T-helper 1 cell treated with Interleukin-12 subunit alpha and Interleukin-12 subunit beta and Interleukin-4 antibody, amounts not matched to agents 30 μg/mL and 1 μg/mL, for 36 hours (primary cell): ENCODE measurements around the gene ANKRD11.
A peak's percentile ranks its signal among the peaks of the same experiment; 100 is the strongest.

ENCODE experiments used
- H3K27ac Mint-ChIP-seq: one replicate; pipeline ENCODE4 v1.8.0; 2021; ENCODE audit warnings: mild to moderate bottlenecking, mixed read lengths
- H3K27me3 Mint-ChIP-seq: one replicate; pipeline ENCODE4 v1.8.0; 2021; ENCODE audit warnings: low read depth, mixed read lengths
- H3K36me3 Mint-ChIP-seq: one replicate; pipeline ENCODE4 v1.8.0; 2021; ENCODE audit warnings: low read depth, mixed read lengths
- H3K4me1 Mint-ChIP-seq: one replicate; pipeline ENCODE4 v1.8.0; 2021; ENCODE audit warnings: low read depth, mixed read lengths
- H3K4me3 Mint-ChIP-seq: one replicate; pipeline ENCODE4 v1.8.0; 2021; ENCODE audit warnings: mild to moderate bottlenecking, moderate library complexity, mixed read lengths
- H3K9me3 Mint-ChIP-seq: one replicate; pipeline ENCODE4 v1.8.0; 2021; ENCODE audit warnings: mixed read lengths

The ANKRD11 gene

DNA sequence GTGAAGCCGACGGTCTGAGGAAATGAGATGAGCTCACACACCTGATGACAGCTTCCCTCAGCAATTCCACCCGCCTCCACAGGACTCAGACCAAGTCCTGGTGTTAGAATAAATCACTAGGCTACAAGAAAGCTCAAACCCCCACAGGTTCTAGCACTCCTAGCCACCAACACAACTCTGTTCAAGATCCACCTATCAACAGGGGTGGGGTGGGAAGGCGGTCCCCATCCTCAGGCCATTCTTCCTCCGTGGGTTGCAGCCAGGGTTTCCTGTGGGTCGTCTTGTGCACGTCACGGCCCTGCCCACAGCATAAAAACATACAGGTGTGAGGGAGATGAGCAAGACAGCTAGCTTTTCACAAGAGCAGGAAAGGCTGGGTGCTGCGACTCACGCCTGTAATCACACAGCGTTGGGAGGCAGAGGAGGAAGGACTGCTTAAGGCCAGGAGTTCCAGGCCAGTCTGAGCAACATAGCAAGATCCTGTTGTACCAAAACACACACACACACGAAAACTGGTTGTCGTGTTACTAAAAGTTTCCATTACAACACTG lies 81.1 kb downstream of the ANKRD11 start:
- Mint-ChIP-seq H3K27me3 (no peaks in the 10 kb centered on the region), H3K4me3 (peak overlapping the region; percentile 49), H3K4me1 (peaks cover 65% of the 10 kb centered on the region), H3K36me3 (peaks cover 1% of the 10 kb centered on the region), H3K9me3 (no peaks in the 10 kb centered on the region), H3K27ac (peak overlapping the region; percentile 82)

DNA sequence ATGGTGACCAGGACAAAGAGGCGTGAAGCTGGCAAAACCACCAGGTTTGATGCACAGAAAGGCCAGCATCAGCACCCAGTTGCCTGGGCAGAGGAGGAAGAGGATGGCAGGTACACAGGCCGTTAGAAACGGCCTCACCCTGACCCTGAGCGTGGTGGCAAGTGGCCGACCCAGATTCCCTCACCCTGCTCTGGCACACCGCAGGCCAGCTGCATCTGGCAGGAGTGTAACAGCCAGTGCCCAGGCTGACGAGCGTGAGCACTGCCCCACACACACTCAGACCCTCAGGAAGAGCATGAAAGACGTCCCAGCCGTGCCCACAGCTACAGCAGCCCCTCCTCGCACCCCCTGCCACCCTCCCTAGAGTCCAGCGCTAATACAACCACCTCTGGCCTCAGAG lies 82.0 kb downstream of the ANKRD11 start:
- Mint-ChIP-seq H3K27me3 (no peaks in the 10 kb centered on the region), H3K27ac (peak overlapping the region; percentile 82), H3K9me3 (no peaks in the 10 kb centered on the region), H3K36me3 (peaks cover 1% of the 10 kb centered on the region), H3K4me3 (peak overlapping the region; percentile 50), H3K4me1 (peaks cover 72% of the 10 kb centered on the region)

DNA sequence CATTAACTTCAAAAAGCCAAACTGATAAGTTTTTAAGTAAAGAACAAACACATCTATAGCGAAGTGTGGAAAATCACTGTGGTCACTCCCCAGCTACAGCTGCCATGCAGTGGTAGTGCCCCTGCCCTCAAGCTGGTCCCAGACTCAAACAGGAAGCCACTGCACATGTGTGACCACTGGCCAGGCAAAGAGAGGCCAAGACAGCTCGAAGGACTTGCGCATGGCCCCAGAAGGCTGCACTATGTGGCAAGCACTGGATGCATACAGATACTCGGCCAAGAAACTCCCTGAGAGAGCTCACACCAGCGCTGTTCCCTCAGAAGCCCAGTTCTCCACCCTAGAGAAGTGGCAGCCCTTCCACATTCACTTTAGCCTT lies 82.4 kb downstream of the ANKRD11 start:
- Mint-ChIP-seq H3K4me1 (peaks cover 76% of the 10 kb centered on the region), H3K27ac (peak overlapping the region; percentile 66), H3K27me3 (no peaks in the 10 kb centered on the region), H3K4me3 (peak overlapping the region; percentile 50), H3K9me3 (no peaks in the 10 kb centered on the region), H3K36me3 (peaks cover 1% of the 10 kb centered on the region)

DNA sequence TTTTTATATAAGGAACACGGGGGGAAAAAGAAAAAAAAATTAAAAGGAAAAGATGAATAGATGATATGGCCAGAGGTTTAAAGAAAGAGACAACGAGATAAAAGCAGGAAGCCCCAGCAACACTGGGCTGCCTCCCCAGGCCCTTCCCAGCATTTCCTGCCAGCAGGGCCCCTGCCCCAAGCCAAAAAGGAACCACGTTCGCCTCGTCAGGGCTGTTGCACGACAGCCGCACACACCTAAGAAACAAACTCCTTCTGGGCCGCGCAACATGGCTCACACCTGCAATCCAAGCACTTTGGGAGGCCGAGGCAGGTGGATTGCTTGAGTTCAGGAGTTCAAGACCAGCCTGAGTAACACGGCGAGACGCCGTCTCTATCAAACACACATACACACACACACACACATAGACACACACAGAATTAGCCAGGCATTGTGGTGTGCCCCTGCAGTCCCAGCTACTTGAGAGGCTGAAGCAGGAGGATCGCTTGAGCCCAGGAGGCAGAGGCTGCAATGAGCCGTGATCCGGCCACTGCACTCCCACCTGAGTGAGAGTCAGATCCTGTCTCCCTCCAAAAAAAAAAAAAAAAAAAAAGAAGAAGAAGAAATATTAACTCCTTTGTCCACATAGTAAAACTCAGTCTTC lies 83.0 kb downstream of the ANKRD11 start:
- H3K9me3 Mint-ChIP-seq: no peaks in the 10 kb centered on the region
- H3K4me3 Mint-ChIP-seq: peak overlapping the region; percentile 50
- peaks cover 74% of the 10 kb centered on the region for H3K4me1 Mint-ChIP-seq
- H3K27ac Mint-ChIP-seq: peak overlapping the region; percentile 66
- H3K27me3 Mint-ChIP-seq: no peaks in the 10 kb centered on the region
- H3K36me3 Mint-ChIP-seq: peaks cover 1% of the 10 kb centered on the region

DNA sequence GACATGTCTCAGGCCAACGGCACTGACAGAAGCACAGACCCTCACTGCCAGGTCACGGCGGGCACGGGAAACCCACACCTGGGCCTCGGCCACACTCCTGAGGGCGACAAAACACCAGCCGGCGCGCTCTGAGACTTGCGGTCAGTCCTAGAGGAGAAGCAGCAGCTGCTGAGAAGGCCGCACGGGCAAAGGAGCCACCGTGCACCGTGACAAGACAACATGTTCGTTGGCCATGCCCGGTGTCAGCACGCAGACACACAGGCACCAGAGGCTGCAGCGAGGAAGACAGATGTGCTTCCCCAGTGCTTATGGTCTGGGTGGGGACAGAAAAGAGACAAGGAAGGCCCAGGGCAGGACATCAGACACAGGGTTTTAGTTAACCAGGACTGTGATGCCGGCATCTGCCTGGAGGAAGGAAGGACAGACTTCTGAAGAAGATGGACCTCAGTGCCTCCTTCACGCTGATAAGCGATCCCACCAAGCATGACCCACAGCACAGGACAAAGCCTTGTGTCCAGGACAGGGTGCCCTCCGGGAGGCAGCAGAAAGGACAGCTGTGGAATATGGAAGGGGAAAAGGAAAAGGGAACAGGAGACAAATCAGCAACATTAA lies 84.0 kb downstream of the ANKRD11 start:
- Mint-ChIP-seq H3K4me1 (peaks cover 75% of the 10 kb centered on the region), H3K36me3 (peaks cover 3% of the 10 kb centered on the region), H3K4me3 (peak overlapping the region; percentile 21), H3K27ac (peak overlapping the region; percentile 71), H3K9me3 (no peaks in the 10 kb centered on the region), H3K27me3 (no peaks in the 10 kb centered on the region)

DNA sequence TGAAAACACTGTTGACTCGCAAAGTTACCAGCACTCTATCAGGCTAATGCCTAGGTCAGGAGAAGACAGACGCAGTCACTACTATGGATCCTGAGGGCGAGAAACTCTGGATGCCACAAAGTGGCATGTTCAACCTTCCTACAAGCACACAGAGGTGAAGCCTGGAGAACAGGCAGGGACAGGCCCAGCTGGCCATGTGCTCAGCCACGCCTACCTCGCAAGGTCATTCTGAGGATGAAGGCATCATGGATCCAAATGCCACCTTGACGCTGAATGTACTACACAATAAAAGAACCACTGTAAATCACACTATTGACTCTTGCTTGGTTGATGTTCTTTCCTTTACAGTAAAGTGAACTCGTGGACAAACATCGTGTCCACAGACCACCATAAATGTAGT lies 85.8 kb downstream of the ANKRD11 start:
- no peak overlapping the region for H3K4me3 Mint-ChIP-seq
- no peaks in the 10 kb centered on the region for H3K9me3 Mint-ChIP-seq
- peaks cover 3% of the 10 kb centered on the region for H3K36me3 Mint-ChIP-seq
- peaks cover 61% of the 10 kb centered on the region for H3K4me1 Mint-ChIP-seq
- H3K27me3 Mint-ChIP-seq: no peaks in the 10 kb centered on the region
- H3K27ac Mint-ChIP-seq: peak overlapping the region; percentile 39

DNA sequence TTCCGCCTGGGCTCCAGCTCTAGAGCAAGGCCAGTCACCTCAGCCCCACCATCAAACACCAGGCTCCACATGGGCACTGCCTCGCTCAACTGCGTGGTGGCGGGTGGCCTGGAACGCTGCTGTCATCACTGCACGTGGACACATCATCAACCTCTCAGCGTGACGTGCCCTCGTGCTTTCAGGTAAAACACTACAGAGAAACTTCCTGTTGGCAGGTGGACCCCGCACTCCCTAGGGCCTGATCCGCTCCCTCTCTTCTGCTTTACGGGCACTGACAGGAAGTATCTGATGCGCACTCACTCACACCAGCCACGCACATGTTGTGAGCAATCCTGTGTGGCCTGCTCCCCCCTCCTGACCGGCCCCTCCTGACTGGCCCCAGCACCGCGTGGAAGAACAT lies 87.4 kb downstream of the ANKRD11 start:
- Mint-ChIP-seq H3K27ac (peak overlapping the region; percentile 46), H3K9me3 (no peaks in the 10 kb centered on the region), H3K27me3 (no peaks in the 10 kb centered on the region), H3K4me3 (no peak overlapping the region), H3K36me3 (peaks cover 9% of the 10 kb centered on the region), H3K4me1 (peaks cover 58% of the 10 kb centered on the region)

DNA sequence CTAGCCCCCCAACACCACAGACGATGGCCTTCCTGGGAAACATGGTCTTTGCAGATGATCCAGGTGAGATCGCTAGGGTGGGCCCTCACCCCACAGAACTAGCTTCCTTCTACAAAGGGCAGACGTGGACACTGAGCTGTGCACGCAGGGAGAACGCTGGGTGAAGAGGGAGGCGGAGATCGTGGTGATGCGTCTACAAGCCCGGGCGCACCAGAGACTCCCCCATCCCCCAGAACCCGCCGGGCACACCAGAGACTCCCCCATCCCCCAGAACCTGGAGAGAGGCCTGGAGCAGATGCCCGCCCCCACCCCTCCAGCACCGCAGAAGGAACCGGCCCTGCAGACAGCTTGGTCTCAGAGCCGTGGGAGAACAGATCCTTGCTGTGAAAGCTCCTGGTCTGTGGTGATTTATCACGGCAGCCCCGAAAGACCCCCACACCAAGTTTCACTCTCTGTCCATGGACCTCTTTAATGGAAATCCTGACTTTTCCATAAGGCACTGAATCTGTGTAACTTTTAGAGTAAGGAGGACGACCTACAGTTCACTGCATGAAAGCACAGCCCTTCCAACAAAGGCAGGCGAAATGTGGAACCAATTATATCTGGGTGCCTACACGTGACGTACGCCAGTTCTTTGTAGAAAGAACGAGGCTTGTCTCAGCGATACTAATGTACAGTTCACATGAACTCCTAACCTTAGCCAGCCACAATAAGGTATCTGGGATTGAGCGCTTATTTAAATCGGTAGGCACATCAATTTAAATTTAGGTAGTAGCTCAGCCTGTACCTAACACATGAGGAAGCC lies 88.5 kb downstream of the ANKRD11 start:
- Mint-ChIP-seq H3K27me3 (no peaks in the 10 kb centered on the region), H3K9me3 (no peaks in the 10 kb centered on the region), H3K36me3 (peaks cover 12% of the 10 kb centered on the region), H3K27ac (peak overlapping the region; percentile 65), H3K4me1 (peaks cover 47% of the 10 kb centered on the region), H3K4me3 (no peak overlapping the region)

DNA sequence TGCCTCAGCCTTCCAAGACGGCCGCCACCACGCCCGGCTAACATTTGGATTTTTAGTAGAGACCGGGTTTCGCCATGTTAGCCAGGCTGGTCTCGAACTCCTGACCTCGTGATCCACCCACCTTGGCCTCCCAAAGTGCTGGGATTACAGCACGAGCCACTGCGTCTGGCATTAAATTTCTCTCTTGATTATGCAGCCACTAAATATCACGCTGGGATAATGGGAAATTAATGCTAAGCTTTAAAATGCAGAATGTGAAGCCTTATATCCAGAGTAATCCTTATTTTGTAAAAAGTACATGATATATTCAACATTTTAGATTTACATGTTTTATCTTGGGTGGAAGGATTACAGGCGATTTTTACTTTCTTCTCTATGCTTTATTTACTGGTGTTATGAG lies 89.2 kb downstream of the ANKRD11 start:
- peaks cover 12% of the 10 kb centered on the region for H3K36me3 Mint-ChIP-seq
- H3K4me3 Mint-ChIP-seq: no peak overlapping the region
- no peaks in the 10 kb centered on the region for H3K27me3 Mint-ChIP-seq
- H3K4me1 Mint-ChIP-seq: peaks cover 41% of the 10 kb centered on the region
- no peaks in the 10 kb centered on the region for H3K9me3 Mint-ChIP-seq
- peak overlapping the region; percentile 65 for H3K27ac Mint-ChIP-seq

DNA sequence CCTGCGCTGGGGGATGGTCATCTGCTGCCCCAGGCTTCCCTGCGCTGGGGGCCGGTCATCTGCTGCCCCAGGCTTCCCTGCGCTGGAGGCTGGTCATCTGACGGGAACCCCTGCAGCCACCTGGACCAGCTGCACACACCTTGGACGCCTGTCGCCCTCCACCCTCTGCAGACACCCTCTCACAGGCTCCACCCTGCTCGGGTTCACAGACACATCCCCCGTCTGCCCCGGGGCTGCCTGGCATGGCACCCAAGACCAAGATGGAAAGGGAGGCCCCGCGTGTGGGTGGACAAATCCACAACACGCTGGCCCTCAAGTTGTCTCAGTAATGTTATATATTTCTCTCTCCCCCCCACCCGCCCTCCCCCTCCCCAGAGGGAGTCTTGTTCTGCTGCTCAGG lies 89.6 kb downstream of the ANKRD11 start:
- H3K27ac Mint-ChIP-seq: no peak overlapping the region
- peaks cover 12% of the 10 kb centered on the region for H3K36me3 Mint-ChIP-seq
- peaks cover 40% of the 10 kb centered on the region for H3K4me1 Mint-ChIP-seq
- no peak overlapping the region for H3K4me3 Mint-ChIP-seq
- H3K9me3 Mint-ChIP-seq: no peaks in the 10 kb centered on the region
- H3K27me3 Mint-ChIP-seq: no peaks in the 10 kb centered on the region

DNA sequence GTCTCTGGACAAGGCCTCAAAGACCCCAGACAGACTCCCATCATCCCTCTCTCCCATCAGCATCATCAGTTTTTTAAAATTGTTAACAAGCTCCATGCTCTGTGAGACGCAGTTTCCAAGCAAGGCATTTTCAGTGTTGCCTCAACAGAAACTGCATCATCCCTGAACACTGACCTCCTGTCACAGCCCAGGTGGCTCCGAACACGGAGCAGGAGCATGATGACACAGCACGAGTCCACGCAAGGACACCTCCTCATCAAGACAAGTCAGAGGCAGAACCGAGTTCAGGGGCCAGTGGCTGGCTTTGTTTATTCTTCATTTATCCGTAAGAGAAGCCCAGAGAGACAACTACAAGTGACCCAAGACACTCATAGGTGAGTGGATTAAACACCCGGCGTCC lies 91.4 kb downstream of the ANKRD11 start:
- no peaks in the 10 kb centered on the region for H3K9me3 Mint-ChIP-seq
- H3K4me1 Mint-ChIP-seq: peaks cover 32% of the 10 kb centered on the region
- H3K36me3 Mint-ChIP-seq: peaks cover 11% of the 10 kb centered on the region
- peak overlapping the region; percentile 65 for H3K27ac Mint-ChIP-seq
- no peaks in the 10 kb centered on the region for H3K27me3 Mint-ChIP-seq
- H3K4me3 Mint-ChIP-seq: no peak overlapping the region

DNA sequence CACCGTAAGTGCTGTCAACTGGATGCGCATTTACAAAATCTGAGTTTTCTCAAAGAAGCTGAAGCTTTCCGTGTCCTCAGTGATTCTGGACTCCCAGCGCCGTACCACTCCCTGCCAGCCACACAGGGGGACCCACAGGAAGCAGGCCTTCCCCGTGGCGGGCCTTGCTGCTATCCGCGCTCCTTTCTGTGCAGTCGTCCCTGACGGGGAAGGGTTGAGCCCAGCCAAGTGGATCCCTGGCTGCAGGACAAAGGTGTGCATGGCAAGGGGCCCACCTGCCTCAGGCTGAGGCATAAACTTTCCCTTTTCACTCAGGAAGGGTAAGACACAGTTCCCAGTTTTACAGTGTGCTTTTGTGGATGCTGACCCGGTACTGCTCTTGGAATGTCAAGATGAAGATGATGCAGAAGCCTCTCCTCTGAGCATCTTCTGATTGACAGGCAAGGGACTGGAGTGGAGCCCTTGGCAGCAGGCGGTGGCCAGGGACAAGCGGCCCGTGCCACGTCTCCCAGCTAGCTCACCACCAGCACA lies 93.0 kb downstream of the ANKRD11 start:
- peaks cover 25% of the 10 kb centered on the region for H3K4me1 Mint-ChIP-seq
- no peaks in the 10 kb centered on the region for H3K9me3 Mint-ChIP-seq
- no peaks in the 10 kb centered on the region for H3K27me3 Mint-ChIP-seq
- peaks cover 11% of the 10 kb centered on the region for H3K36me3 Mint-ChIP-seq
- no peak overlapping the region for H3K27ac Mint-ChIP-seq
- no peak overlapping the region for H3K4me3 Mint-ChIP-seq

DNA sequence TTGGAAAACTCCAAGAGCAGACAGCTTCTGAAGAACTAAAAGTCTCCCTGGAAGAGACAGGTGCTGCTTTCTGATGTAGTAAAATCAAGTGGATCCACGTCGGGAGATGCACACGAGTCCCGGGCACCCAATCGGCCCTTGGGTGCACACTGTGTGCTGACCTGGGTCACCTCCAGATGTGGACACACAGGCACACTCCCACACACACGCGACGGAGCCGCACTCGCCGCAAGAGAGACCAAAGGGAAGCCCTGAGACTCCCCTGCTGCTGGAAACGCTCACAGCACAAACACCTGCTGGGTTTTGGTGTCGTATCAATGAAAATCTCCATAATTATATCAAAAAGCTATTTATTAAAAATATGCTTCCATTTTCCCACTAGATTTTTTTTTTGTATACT lies 94.2 kb downstream of the ANKRD11 start:
- H3K27ac Mint-ChIP-seq: no peak overlapping the region
- peaks cover 22% of the 10 kb centered on the region for H3K4me1 Mint-ChIP-seq
- H3K9me3 Mint-ChIP-seq: no peaks in the 10 kb centered on the region
- no peaks in the 10 kb centered on the region for H3K27me3 Mint-ChIP-seq
- no peak overlapping the region for H3K4me3 Mint-ChIP-seq
- peaks cover 9% of the 10 kb centered on the region for H3K36me3 Mint-ChIP-seq

DNA sequence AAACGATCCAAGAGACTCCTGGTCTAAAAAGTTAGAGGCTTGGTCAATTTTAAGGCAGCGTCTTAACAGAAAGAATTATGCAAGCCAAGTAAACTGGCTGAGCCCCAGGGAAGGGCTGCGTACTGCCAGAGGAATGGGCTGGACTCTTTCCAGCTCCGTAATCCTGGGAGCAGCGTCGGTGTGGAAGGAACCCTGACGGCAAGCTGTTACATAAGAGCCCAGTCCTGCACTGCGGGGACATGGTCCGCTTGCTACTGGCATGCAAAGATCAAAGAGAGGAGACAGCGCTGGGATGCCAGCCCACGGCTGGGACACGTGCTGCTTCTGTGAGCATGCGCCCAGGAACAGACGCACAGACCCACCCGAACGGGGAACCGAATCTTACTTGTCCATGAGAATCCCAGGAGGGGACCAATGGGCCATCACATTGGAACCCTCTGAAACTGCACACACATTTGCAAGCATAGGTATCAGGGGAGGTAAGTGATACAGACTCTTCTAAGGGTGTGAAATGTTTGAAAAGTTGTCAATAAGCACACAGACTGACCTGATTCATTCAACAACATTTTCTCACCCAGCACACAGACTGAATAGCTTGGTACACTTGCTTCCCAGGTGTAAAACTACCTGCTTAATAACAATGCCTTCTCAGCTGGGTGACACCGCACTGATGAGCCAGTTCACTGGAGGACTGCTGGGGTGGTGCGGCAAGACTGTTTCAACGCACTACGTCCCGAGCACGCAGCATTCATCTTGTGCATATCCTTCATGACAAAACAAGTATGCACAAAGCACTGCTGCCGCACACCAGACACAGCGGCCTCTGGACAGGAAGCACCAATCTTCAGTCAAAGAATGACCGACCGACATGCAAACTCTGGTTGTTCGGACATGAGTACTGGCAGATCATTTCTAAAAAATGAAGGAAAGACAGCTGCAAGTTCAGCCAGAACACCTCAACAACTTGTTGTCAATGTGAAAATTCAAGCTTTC lies 94.9 kb downstream of the ANKRD11 start:
- Mint-ChIP-seq H3K4me1 (peaks cover 22% of the 10 kb centered on the region), H3K27me3 (no peaks in the 10 kb centered on the region), H3K36me3 (peaks cover 9% of the 10 kb centered on the region), H3K9me3 (no peaks in the 10 kb centered on the region), H3K4me3 (no peak overlapping the region), H3K27ac (no peak overlapping the region)
